ENCODE results near the gene EPHA2.
"Not testable (repeated sequence)": the region's sequence is repeated elsewhere in the genome, so short reads cannot be mapped to it uniquely, and the experiment has no call there.

Gene EPHA2

GRCh38 chr1:16183765-16184556 lies 28.1 kb upstream of the EPHA2 start:
- no peak for FAIRE-seq

- FAIRE-seq = no peak
Measured at GRCh38 chr1:16183179-16183578, 27.3 kb upstream of the EPHA2 start.

GRCh38 chr1:16181887-16182719 lies 26.2 kb upstream of the EPHA2 start:
- peak; percentile 73 for FAIRE-seq

- FAIRE-seq = no peak
Measured at GRCh38 chr1:16180291-16180824, 24.5 kb upstream of the EPHA2 start.

- FAIRE-seq = no peak
Measured at GRCh38 chr1:16178596-16179497, 23.0 kb upstream of the EPHA2 start.

GRCh38 chr1:16177306-16177705 lies 21.4 kb upstream of the EPHA2 start:
- no peak for FAIRE-seq

- FAIRE-seq = no peak
Measured at GRCh38 chr1:16176653-16177052, 20.8 kb upstream of the EPHA2 start.

- FAIRE-seq = peak; percentile 55
Measured at GRCh38 chr1:16175610-16176553, 20.0 kb upstream of the EPHA2 start.

GRCh38 chr1:16174886-16175598 lies 19.2 kb upstream of the EPHA2 start:
- no peak for FAIRE-seq

- no peak for FAIRE-seq
Measured at GRCh38 chr1:16174261-16174868, 18.5 kb upstream of the EPHA2 start.

GRCh38 chr1:16173447-16174260 lies 17.8 kb upstream of the EPHA2 start:
- no peak for FAIRE-seq

GRCh38 chr1:16172964-16173446 lies 17.1 kb upstream of the EPHA2 start:
- FAIRE-seq = no peak

GRCh38 chr1:16172218-16172830 lies 16.5 kb upstream of the EPHA2 start:
- FAIRE-seq = no peak

GRCh38 chr1:16171314-16172151 lies 15.7 kb upstream of the EPHA2 start:
- no peak for FAIRE-seq

- no peak for FAIRE-seq
Measured at GRCh38 chr1:16170283-16170673, 14.4 kb upstream of the EPHA2 start.

- FAIRE-seq = no peak
Measured at GRCh38 chr1:16168622-16169360, 12.9 kb upstream of the EPHA2 start.

- not testable (repeated sequence) for FAIRE-seq
Measured at GRCh38 chr1:16168144-16168495, 12.3 kb upstream of the EPHA2 start.
